ENCODE results near the gene MGAT4B. TPM values are rescaled to one million over a fixed set of nuclear protein-coding genes. Genes with fewer than 3 reads are reported as not detected.

Gene MGAT4B
- total RNA-seq, 1 donor from 2014 or later, result 120 TPM

- peak overlapping the region; percentile 85 for H3K4me3 Mint-ChIP-seq
- no peak for TF ChIP-seq CTCF (conservative IDR thresholded peaks at IDR 0.05)
- peak overlapping the region; percentile 86 for H3K27ac Mint-ChIP-seq (ENCODE audit: unreplicated experiment)
- H3K4me1 Mint-ChIP-seq, result peaks cover 43% of the 10 kb centered on the region
- DNase-seq (ENCODE audit: low read depth, low spot score), result no peak
- H3K9me3 Mint-ChIP-seq, result no peaks in the 10 kb centered on the region
- H3K36me3 Mint-ChIP-seq (ENCODE audit: low read depth), result peaks cover 7% of the 10 kb centered on the region
- peaks cover 12% of the 10 kb centered on the region for H3K27me3 Mint-ChIP-seq (ENCODE audit: low read depth)
Observed at GRCh38 chr5:179820127-179820482, 13.4 kb upstream of the MGAT4B start.

- Mint-ChIP-seq H3K27me3 (ENCODE audit: low read depth) (peaks cover 12% of the 10 kb centered on the region), H3K36me3 (ENCODE audit: low read depth) (peaks cover 6% of the 10 kb centered on the region), H3K27ac (ENCODE audit: unreplicated experiment) (peak overlapping the region; percentile 86)
Observed at GRCh38 chr5:179819296-179820126, 12.8 kb upstream of the MGAT4B start.

DNA sequence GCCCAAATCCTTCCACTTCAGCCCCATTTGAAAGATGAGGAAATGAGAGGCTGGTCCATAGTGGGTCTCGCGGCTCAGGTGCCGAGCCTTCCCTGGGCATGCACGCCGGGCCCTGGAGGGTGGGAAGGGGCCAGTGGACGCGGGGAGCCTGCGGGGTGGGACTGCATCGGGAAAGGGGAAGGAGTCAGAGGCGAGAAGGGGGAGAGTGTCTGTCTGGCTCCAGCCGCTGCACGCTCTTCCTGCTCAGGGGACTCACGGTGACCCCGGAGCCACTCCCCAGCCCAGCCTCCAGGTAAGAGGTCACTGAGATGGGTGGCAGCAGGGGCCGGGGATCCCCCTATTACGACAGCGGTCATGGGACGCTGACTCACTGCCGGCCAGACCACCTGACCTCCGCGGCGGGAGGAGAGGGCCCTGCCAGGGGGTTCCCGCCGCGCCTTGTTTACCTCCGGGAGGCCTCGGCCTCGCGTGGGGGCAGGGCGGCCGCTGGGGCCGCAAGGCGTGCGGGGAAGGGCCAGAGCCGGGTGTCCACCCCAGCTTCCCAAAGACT is 12.2 kb upstream of the MGAT4B start:
- Mint-ChIP-seq H3K36me3 (ENCODE audit: low read depth) (peaks cover 6% of the 10 kb centered on the region), H3K4me3 (peak overlapping the region; percentile 88), H3K9me3 (no peaks in the 10 kb centered on the region), H3K27me3 (ENCODE audit: low read depth) (peaks cover 12% of the 10 kb centered on the region), H3K27ac (ENCODE audit: unreplicated experiment) (no peak overlapping the region), H3K4me1 (peaks cover 39% of the 10 kb centered on the region)
- TF ChIP-seq CTCF (conservative IDR thresholded peaks at IDR 0.05), result no peak
- DNase-seq (ENCODE audit: low read depth, low spot score), result peak; percentile 48

More at GRCh38 chr5:179819296-179820126, 12.8 kb upstream of the MGAT4B start:
- no peaks in the 10 kb centered on the region for H3K9me3 Mint-ChIP-seq
- peaks cover 40% of the 10 kb centered on the region for H3K4me1 Mint-ChIP-seq
- no peak for DNase-seq (ENCODE audit: low read depth, low spot score)
- TF ChIP-seq CTCF (conservative IDR thresholded peaks at IDR 0.05), result no peak
- H3K4me3 Mint-ChIP-seq, result peak overlapping the region; percentile 85

DNA sequence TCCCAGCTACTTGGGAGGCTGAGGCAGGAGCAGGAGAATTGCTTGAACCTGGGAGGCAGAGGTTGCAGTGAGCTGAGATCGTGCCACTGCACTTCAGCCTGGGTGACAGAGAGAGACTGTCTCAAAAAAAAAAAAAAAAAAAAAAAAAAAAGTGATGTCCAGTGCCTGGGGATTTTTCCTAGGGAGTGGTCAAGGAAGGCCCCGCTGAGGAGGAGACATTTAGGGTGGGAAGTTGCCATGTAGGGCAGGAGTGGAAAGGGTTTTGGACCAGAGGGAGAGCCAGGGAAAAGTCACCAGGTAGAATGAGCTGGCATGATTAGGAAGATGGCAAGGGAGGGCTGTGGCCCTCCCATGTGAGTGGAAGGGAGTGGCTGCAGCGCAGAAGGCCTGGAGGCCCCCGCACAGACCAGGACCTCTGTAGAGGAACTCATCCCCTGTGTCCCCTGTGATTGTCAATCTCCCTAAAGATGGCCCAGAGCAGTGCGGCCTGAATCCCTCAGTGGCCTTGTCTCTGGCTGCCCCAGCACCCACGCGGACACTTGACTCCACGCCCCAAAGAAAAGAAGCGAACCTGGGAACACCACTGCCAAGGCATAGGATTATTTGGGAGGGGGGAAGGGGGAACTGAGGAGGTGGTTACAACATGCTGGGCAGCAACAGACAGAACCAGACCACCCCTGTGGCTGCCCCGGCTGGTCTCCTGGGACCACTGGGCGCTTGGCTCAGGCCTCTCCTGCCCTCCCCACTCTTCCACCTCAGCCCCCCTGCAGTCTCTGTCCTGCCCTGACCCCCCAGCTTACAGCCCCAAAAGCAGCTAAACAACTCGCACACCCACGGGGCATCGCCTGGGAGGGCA is 11.5 kb upstream of the MGAT4B start:
- Mint-ChIP-seq H3K36me3 (ENCODE audit: low read depth) (peaks cover 6% of the 10 kb centered on the region), H3K4me1 (peaks cover 39% of the 10 kb centered on the region), H3K4me3 (peak overlapping the region; percentile 88), H3K9me3 (no peaks in the 10 kb centered on the region), H3K27me3 (ENCODE audit: low read depth) (peaks cover 12% of the 10 kb centered on the region), H3K27ac (ENCODE audit: unreplicated experiment) (peak overlapping the region; percentile 67)
- DNase-seq (ENCODE audit: low read depth, low spot score), result no peak
- no peak for TF ChIP-seq CTCF (conservative IDR thresholded peaks at IDR 0.05)

- H3K9me3 Mint-ChIP-seq, result no peaks in the 10 kb centered on the region
- H3K27ac Mint-ChIP-seq (ENCODE audit: unreplicated experiment), result no peak overlapping the region
- peaks cover 12% of the 10 kb centered on the region for H3K27me3 Mint-ChIP-seq (ENCODE audit: low read depth)
- peaks cover 9% of the 10 kb centered on the region for H3K36me3 Mint-ChIP-seq (ENCODE audit: low read depth)
- H3K4me1 Mint-ChIP-seq, result peaks cover 32% of the 10 kb centered on the region
- peak overlapping the region; percentile 88 for H3K4me3 Mint-ChIP-seq
- no peak for DNase-seq (ENCODE audit: low read depth, low spot score)
- no peak for TF ChIP-seq CTCF (conservative IDR thresholded peaks at IDR 0.05)
Observed at GRCh38 chr5:179817470-179817840, 10.8 kb upstream of the MGAT4B start.
